NCI-H2196 treated with DMSO at 0.1 percent for 48 hours (cell line): Measurements from ENCODE around the gene ARPC5.
A peak's percentile ranks its signal among the peaks of the same experiment; 100 is the strongest.
"Not testable (repeated sequence)": the region's sequence is repeated elsewhere in the genome, so short reads cannot be mapped to it uniquely, and the experiment has no call there.

Experiments
- DNase-seq: peaks from one replicate; lab custom pipeline; 2025; ENCODE audit not compliant: unreplicated experiment; lab: John Stamatoyannopoulos, UW

The ARPC5 gene

DNA sequence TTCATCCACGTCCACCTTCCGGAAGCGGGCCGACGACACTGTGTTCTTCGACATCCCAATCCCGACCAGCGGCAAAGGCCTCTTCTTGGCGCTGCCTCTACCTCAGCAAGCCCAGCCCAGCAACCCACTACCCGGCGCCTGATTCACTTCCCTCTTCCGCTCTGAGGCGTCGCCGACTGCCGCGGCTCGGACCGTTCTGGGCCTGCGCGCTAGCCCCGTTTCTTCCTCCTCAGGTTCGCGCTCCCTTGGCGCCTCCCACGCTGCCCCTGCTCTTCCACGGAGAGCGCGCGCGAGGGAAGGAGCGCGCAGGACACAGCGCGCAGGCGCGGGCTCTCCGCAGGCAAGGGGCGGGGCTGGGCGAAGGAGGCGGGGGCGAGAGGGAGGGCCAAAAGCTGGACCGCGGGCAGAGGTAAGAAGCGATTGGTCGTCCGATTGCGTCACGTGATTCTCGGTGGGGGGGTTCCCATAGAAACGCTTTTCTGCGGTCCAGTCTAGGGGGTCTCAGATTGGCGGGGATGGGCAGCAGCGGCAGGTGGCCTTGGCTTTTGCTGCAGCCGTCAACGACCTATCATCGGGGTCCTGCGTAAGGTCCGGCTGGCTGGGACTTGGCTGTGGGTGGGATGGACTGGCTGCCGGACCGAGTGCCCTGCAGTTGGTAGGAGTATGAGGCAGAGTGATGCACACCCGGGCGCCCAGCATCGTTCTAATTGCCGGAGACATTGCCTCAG, at the start of gene ARPC5:
TSS of gene ARPC5 (minus strand) at position 178 of the 728 bp plus-strand sequence. CDS start at position 54, 124 bp downstream.
- peak; percentile 96 for DNase-seq

DNA sequence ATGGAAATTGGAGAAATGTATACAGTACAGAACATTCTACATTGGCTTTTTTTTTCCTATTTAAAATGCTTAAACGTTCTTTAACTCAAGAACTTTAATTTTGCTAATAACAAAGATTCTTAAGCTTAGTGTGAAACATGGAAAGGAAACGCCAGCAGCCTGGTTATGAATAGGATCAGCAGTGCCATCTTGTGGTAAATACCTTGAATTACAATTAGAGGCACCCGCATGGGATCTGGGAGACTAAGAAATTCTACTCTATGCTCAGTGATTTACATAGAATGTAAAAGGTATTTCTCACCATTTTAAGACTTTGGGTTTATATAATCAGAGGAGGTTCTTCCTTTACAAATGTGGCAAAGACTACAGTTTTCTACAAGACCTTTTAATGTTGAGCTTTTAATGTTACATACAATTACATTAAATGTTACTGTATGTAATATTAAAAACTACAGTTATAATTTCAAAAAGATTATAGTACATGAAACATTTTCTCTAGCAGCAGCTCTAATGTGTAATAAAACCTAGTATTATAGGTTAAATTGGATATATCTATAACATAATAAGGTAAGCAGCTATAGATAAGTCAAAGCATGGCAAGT, 49.6 kb upstream of the ARPC5 start:
- DNase-seq = no peak

DNA sequence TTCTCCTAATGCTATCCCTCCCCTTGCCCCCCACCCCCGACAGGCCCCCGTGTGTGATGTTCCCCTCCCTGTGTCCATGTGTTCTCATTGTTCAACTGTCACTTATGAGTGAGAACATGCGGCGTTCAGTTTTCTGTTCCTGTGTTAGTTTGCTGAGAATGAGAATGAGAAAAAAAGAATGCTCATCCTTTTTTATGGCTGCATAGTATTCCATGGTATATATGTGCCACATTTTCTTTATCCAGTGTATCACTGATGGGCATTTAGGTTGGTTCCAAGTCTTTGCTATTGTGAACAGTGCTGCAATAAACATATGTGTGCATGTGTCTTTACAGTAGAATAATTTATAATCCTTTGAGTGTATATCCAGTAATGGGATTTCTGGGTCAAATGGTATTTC, 43.8 kb upstream of the ARPC5 start:
- DNase-seq = not testable (repeated sequence)

DNA sequence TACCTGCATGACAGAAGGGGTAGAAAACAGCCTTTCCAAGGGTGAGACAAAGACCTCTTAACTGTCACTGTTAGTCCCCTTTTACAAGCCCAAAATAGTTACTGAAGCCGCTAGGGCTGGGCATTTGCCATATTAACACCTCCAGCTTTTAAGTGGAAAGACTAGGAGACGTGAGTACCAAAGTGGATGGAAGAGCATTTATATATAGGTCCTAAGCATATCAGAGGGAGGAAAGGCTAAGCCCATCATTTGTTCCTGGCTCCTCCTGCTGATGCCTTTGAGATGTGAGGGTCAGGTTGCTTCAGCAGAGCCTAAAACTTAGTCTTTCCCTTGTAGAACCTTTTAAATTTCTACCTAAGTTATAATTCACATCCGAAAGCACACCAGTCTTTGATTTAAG, 43.2 kb upstream of the ARPC5 start:
- DNase-seq = no peak

DNA sequence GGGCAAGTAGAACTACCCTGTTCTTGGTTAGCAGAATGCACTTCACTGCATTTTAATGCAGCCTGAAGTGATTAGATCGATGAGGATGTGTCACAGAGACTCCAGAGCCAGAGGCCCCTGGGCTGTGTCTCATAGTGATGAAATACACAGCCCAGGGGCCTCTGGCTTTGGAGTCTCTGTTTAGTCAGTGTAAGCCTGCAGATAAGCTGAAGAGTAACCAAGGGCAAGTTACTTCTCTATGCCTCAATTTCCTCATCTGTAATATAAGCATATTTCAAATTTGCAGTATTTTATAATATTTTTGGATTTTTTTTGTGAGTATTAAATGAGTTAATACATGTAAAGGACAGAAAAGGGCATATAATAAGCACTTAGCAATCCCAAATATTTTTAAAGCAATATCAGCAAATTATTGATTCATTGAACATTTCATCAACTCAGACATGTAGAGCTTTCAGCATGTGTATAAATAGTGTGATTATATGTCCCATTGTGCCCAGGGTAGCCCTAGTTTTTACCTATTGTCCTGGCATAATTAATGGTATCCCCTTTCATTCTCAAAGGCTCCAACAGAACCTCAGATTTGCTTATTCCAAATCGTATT, 41.1 kb upstream of the ARPC5 start:
- no peak for DNase-seq

DNA sequence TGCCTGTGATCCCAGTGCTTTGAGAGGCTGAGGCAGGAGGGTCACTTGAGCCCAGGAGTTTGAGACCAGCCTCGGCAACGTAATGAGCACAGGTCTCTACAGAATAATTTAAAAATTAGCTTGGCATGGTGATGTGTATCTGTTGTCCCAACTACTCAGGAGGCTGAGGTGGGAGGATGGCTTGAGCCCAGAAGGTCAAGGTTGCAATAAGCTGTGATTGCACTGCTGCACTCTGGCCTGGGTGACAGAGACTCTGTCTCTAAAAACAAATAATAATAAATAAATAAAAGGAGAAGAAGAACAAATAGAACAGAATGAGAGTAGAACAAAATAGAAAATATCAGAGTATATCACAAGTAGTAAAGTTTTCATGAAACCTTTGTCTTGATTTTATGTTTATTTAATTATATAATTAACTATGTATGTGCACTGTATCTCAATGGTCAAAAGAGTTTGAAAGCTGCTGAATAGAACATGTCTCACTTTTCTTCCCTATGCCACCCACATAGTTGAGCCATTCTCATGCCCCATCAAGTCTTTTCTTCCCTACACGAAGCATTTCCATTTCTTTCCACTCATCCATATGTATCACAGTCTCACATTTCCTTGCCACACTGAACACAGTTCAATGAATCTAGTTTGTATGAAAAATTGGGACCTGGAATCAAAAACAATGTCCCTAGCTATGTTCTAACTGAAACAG, 40.5 kb upstream of the ARPC5 start:
- DNase-seq = no peak

DNA sequence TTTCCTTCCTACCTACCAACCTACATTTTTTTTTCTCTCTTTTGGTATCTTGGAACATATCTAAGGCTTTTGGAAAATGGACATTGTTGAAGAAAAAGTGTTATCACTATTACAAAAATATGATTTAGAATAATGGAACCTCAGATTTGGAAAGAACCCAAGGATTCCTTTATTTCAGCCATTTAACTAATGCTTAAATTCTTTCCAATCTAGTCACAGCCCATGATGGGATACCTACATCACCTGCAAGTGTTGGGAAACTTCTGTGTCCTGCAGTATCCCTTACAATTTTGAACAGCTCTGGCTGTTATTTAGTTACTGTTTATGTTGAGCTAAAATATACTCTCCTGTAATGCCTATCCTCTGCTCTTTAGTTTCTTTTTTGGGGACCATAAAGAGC, 39.8 kb upstream of the ARPC5 start:
- DNase-seq = no peak

DNA sequence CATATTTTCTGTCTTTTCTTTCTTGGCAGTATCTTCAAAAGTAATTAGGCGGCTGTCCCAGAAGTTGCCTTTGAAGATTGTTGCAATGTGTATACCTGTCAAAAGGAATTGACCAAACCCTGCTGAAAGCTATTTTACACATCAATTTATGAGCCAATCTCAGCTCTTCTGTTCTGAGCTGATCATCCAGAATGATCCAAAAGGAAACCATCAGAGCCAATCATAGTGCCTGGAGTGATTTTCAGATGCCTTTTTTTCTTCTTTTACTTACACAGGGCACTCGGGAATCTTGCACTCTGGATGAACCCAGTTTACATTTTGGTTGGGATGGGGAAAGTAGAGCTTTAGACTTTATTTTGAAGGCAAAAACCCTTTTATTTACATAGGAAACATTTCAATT, 39.3 kb upstream of the ARPC5 start:
- no peak for DNase-seq

DNA sequence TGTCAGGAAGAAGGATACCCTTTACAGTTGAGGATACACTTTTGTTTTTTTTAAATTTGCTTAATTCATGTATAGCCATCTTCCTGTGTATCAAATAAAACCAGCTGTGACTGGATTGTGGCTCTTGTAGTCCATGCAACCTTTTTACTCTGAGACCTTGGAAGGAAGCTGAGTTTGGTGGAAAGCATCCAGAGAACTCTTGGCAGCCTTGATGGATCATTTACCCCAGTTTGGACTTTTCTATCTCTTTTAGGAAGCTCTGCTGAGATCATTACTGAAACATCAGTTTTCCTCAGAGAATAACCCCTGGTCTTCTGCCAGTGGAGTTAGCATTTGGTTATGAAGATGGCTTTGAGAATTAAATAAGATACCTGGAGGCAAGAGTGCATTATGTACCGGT, 38.8 kb upstream of the ARPC5 start:
- DNase-seq = no peak

DNA sequence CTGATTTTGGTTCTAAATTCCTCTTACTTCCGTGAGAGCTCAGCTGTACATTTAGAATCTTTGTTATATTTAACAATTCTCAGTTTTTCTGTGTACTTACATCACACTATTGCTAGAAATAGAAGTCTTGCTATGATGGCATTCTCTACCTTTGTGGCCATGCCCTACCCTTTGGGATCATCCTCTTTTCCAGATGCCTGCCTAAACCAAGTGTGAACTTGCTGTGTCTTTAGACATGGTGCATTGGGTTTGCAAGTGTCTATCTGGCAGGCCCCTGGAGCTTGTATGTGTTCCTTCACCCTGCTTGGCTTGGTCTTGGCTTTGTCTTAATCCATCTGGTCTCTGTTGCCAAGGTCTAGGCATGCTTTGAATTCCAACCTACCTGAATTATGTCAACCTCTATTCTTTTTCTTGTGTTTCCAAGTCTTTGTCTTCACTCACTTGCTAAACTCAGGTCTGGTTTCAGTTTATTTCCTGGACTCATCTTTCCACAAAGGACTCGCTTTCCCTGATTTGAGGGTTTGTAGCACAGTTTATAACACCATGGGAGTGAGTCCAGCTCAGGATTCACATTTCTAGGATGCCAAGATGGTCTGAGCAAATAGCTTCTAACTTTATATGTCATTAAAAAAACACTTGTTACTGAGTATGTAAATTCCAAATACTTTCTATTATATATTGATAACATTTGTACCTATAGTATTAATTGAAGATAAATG, 38.2 kb upstream of the ARPC5 start:
- DNase-seq = no peak

DNA sequence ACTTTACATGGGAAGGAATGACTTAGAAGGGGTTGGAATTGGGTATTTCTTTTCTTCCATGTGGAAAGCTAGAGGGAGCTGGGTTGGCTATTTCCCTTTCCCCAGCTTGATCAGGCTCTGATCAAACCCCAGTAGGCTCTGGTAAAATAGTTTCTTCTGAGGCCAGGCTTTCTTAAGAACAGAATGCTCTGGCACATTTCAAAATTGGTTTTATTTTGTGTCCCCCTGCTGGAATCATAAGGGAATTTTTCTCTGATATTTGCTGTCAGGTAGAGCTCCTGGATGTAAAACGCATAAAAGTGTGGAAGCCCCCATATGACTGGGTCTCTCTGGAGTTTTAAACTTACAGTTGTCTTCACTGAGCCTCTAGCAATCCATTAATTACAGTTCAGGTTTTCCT, 34.6 kb upstream of the ARPC5 start:
- no peak for DNase-seq

DNA sequence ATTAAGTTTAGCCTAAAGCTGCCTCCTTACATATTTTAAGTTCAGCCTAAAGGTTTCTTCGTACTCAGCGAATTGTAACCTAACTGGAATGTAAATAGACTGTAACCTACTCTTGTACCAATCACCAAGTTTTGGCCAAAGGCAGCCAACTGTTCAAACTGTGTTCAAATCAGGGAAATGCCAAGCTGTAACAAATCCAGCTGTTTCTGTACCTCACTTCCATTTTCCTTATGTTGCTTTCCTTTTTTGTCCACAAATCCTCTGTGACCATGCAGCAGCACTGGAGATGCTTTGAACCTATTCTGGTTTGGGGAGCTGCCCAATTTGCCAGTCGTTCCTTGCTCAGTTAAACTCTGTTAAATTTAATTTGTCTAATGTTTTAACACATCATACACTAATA, 20.8 kb upstream of the ARPC5 start:
- no peak for DNase-seq

DNA sequence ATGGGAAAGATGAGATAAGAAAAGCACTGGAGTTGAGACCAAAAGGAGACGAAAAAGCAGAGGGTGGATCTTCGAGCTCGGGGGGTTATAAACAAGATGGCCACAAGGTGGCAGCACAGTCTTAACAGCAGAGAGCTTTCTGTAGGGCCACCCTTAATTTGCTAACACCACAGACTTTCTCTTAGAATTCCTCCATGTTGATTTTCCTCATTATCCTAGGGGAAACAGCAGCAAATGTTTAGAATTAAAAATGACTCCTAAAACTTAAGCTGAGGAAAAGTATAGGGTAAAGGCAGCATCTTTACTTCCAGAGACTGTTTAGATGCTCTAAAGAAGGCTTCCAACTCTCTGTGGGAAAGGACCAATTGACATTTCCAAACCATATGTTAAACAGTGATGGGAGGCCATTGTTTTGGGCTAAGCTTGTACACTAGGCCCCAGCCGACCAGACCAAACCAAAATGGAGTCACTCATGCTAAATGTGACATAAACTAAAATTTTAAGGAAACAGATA, 20.0 kb upstream of the ARPC5 start:
- peak; percentile 54 for DNase-seq

DNA sequence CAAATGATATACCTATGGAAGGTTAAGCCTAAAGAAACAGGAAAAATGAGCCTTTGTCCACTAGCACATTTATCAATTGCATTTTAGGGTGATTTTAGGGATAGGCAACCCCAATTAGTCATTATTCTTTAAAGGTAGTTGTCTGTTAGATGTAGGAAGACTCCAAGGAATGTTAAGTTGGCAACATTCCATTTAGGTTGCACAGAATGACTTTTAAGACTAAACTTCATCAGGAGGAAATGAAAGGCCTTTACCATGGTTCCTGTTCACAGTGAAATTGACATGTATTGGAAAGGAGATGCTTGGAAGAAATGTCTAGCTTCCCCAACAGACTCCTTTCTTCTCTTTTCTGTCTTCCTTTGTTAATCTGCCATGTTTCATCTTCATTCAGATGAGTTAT, 19.1 kb upstream of the ARPC5 start:
- DNase-seq = no peak

DNA sequence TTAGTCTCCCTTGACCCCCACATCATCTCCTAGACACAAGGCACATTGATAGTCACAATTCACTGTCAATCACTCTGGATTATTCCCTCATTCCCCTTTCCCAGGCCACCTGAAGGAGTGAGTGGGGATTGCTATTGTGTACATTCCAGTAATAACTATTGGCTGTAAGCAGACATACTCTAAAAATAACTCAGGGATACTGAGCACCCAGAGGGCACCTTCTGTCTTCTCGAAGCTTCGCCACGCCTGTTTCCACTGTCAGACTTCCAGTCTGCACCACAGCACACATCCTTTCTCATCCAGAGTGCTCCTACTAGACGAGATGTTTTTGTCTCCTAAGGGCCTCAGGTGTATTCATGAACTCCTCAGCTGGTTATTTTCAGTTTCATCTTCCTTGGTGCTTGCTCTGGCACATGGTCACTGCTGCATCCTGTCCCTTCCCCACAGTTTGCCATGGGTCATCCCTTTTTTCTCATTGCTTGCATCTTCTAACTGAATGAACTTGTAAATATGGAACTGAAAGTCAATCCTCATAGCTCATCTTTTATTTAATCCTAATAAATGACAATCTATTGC, 18.4 kb upstream of the ARPC5 start:
- no peak for DNase-seq

DNA sequence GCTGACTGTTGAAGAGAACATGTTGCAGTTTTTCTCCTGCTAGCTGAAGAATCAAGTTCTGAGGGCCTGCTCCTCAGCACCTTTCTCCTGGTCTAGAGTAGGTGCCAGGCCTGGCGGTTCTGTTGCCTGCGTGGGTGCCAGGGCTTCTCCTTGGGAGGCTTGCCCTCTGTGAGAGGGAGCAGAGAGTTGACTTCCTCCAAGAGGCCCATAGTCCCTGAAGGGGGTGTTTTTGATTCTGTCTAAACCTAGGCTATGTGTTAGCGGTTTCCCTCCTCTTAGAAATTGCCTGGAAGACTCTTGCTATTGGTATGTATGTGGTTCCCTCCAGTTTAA, 17.8 kb upstream of the ARPC5 start:
- DNase-seq = no peak

DNA sequence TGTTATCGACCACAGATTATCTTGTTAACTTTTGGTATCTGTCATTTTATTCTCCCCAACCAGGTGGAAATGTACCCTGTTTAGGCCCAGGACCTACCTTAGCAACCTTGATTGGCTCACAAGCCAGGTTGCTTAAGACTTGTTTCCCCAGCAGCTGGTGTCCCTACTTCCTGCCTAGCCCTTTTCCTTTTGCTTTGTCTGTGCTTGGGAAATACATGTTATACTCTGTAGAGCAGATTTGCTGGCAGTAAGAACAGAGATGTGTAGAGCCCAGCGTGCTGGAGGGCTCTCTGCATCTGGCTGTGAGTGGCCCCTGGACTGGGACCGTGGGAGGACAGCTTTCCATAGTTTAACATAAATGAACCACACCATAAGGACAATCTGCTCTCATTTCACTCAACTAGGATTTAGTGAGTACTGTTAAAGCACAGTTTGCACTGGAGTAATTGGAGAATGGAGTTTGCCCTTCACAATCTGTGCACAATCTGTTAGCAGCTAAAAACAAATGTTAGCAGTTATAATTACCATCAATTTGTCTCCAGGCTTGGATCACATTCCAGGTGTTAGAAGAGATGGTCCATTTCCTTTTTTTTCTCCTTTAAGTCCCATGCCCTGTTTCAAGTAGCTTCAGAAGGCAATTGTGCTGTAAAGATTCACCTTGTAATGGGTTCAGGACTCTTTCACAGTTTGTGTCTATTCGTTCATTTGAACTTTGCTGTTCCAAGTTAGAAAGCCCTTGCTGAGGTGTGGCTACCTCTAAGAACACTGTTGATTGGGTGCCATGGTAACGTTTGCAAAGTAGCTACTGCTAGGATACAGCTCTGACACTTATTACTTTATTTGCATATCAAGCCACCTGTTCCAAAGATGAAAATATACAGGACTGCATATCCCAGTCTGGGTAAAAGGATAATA, 17.2 kb upstream of the ARPC5 start, which contains the start of gene APOBEC4:
TSS of gene APOBEC4 (minus strand) at position 770 of the 915 bp plus-strand sequence. CDS start 4,535 bp downstream, outside the sequence.
- peak; percentile 35 for DNase-seq

DNA sequence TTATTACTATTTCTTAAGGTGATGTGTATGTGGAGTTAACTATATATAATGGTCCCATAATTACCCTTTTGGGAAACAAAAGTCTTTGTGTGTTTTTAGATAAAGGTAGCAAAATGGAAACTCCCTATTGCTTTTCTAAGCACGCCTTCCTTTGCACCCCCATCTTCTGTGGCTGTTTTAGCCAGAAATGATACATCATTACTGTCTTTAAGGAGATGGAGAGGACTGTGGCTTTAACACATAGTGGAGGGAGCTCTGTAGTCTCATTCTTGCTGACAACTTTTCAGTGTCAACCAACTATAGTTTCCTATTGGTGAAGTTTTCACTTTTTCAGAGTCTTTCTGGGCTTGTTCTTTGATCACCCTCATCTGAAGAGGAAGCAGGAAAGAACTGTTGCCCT, 16.5 kb upstream of the ARPC5 start:
- DNase-seq = no peak

DNA sequence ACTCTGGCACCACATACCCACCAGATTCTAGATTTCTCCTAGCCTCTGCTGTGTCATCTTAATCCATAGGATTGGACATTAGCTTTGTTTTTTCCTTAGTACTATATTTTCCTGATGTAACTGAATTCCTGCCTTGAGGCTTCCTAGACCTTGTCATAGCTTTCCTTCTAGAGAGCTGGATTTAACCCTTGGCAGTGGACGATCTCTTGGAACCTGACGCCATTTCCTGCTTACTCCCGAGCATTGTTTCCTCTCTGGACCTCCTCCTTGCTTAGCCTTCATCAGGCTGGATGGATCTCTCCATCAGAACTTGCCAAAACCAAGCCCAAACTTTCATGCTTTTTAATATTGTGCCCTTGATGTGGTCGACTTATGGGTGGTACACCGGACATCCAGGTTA, 16.0 kb upstream of the ARPC5 start:
- DNase-seq = no peak

DNA sequence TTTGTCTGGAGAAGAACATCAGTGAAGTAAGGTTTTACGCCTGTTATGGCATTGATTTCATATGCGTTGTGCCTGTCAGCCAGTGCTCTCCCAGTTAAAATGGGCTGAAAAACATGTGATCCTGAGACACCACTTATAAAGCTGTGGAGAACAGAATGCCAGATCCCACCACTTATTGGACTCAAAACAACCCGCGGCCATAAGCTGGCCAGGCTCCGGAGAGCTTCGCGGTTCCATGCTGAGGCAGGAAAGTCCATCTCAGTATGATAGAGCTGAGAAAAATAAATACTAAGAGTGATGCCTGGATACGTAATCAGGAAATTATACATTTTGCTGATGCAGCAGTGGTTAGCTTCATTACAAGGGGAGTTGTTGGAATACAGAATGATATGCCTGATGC, 12.5 kb upstream of the ARPC5 start:
- DNase-seq = no peak
